ENCODE data around the gene RPS10. TPM values are rescaled to one million over a fixed set of nuclear protein-coding genes. Genes with fewer than 3 reads are reported as not detected.

Gene RPS10
- total and polyA plus RNA-seq, 2 donors (not counting 1 experiment from before 2014, with no cell fraction given) = 1,649 to 2,883 TPM

DNA sequence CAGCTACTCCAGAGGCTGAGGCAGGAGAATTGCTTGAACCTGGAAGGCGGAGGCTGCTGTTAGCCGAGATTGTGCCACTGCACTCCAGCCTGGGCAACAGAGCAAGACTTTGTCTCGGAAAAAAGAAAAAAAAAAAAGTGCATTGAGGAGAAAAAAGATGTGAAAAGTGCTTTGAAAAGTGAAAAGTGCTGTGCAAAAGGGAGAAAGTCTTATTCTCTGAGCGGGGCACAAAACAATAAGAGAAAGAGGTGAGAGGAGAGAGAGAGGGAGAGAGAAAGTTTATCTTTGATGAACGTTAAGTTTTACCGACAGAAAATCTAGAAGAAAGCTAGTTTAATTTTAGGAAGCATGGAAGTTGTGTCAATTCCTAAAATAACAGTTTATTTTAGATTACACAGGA lies 36.1 kb upstream of the RPS10 start:
- Histone ChIP-seq H3K4me2 (ENCODE audit: extremely low read depth, insufficient read depth, low read length) (peak overlapping the region; percentile 15), H2AFZ (ENCODE audit: low read length) (no peak overlapping the region), H3K9ac (ENCODE audit: insufficient read depth, low read length) (no peak overlapping the region), H3K36me3 (ENCODE audit: control insufficient read depth, insufficient read depth, low read length) (no peaks in the 10 kb centered on the region), H3K4me1 (ENCODE audit: control insufficient read depth, extremely low read depth, insufficient read depth, low read length) (peaks cover 2% of the 10 kb centered on the region), H3K27me3 (ENCODE audit: control insufficient read depth, insufficient read depth, low read length) (peaks cover 19% of the 10 kb centered on the region), H4K20me1 (ENCODE audit: control insufficient read depth, extremely low read depth, insufficient read depth, low read length) (no peaks in the 10 kb centered on the region), H3K79me2 (ENCODE audit: control insufficient read depth, insufficient read depth, low read length) (no peaks in the 10 kb centered on the region), H3K27ac (ENCODE audit: insufficient read depth, low read length) (no peak overlapping the region), H3K4me3 (replicated peaks in 1 of 4; ENCODE audit: control extremely low read depth in 1 of 4, insufficient read depth in 1 of 4, low read depth in 3 of 4, low read length in 4 of 4) (no peak overlapping the region), H3K9me3 (ENCODE audit: control insufficient read depth, insufficient read depth, low read depth, low read length) (no peaks in the 10 kb centered on the region)
- TF ChIP-seq EZH2 (IDR thresholded peaks at IDR 0.05; ENCODE audit: low read length, missing control alignments) (no peak), CTCF (conservative IDR thresholded peaks at IDR 0.05 in 1 of 2, IDR thresholded peaks at IDR 0.05 in 1 of 2; ENCODE audit: low read depth in 1 of 2, low read length in 2 of 2) (no peak)
- DNase-seq (ENCODE audit: low read depth in 2 of 2) = no peak

DNA sequence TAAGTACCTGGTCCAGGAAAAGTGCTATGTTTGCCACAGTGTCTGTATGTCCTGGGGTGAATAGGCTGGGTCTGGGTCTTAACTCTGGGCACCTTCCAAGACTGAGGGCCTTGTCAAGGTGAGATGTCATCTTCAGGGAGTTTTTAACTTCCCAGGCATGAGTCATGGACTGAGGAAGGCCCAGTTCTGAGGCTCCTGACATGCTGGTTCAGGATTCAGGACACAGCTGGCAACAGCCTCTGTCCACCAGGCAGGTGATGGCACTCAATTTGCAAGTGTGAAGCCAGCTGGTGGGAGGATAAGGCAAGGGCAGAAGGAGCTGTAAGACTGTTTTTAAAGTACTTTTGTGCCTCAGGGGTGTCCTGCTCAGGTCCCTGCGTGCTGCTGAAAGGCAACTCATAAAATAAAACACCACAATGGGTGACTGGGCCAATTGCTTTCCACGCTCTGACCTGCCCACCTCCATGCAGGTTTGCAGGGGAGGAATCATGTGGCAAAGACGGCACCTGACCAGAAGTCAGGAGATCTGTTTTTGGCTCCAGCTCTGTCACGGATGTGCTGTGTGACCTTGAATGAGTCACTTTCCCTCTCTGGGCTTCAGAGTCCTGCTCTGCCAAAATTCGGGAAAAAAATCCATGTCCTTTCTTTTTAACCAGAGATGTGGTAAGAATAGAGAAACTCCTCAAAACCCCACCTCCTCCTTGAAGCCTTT lies 35.1 kb upstream of the RPS10 start:
- Histone ChIP-seq H3K79me2 (ENCODE audit: control insufficient read depth, insufficient read depth, low read length) (no peaks in the 10 kb centered on the region), H3K4me2 (ENCODE audit: extremely low read depth, insufficient read depth, low read length) (no peak overlapping the region), H3K4me1 (ENCODE audit: control insufficient read depth, extremely low read depth, insufficient read depth, low read length) (peaks cover 2% of the 10 kb centered on the region), H3K9ac (ENCODE audit: insufficient read depth, low read length) (no peak overlapping the region), H2AFZ (ENCODE audit: low read length) (no peak overlapping the region), H3K9me3 (ENCODE audit: control insufficient read depth, insufficient read depth, low read depth, low read length) (no peaks in the 10 kb centered on the region), H3K36me3 (ENCODE audit: control insufficient read depth, insufficient read depth, low read length) (no peaks in the 10 kb centered on the region), H3K4me3 (replicated peaks in 1 of 4; ENCODE audit: control extremely low read depth in 1 of 4, insufficient read depth in 1 of 4, low read depth in 3 of 4, low read length in 4 of 4) (no peak overlapping the region), H4K20me1 (ENCODE audit: control insufficient read depth, extremely low read depth, insufficient read depth, low read length) (no peaks in the 10 kb centered on the region), H3K27ac (ENCODE audit: insufficient read depth, low read length) (no peak overlapping the region), H3K27me3 (ENCODE audit: control insufficient read depth, insufficient read depth, low read length) (peaks cover 9% of the 10 kb centered on the region)
- TF ChIP-seq CTCF (conservative IDR thresholded peaks at IDR 0.05 in 1 of 2, IDR thresholded peaks at IDR 0.05 in 1 of 2; ENCODE audit: low read depth in 1 of 2, low read length in 2 of 2) (no peak), EZH2 (IDR thresholded peaks at IDR 0.05; ENCODE audit: low read length, missing control alignments) (no peak)
- DNase-seq (ENCODE audit: low read depth in 2 of 2) = no peak

DNA sequence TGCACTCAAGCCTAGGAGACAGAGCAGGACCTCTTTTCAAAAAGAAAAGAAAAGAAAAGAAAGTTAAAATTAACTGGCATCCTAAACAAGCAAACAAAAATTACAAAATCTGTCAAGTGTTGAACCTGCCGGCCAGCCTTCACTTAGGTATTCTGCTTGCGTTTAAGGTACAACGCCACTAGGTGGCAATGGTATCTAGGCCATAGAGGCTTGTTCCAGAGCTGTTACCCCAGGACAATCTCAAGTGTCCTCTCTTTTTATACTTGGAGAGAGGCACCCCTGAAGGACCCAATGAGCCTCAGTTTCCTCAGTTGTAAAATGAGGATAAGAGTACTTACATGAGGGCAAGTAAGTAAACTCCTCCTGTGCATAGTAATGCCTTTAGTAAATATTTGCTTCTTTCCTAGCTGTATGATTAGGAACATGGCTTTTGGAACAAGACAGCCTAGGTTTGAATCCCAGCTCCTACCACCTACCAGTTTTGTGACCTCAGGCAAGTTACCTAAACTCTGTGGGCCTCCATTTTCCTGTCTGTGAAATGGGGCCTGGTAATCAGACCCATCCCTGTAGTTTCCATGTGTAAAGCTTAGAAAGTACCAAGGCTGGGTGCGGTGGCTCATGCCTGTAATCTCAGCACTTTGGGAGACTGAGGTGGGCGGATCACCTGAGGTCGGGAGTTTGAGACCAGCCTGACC lies 34.2 kb upstream of the RPS10 start:
- Histone ChIP-seq H3K27me3 (ENCODE audit: control insufficient read depth, insufficient read depth, low read length) (peaks cover 4% of the 10 kb centered on the region), H3K9me3 (ENCODE audit: control insufficient read depth, insufficient read depth, low read depth, low read length) (no peaks in the 10 kb centered on the region), H2AFZ (ENCODE audit: low read length) (no peak overlapping the region), H3K9ac (ENCODE audit: insufficient read depth, low read length) (no peak overlapping the region), H3K4me2 (ENCODE audit: extremely low read depth, insufficient read depth, low read length) (no peak overlapping the region), H3K4me3 (replicated peaks in 1 of 4; ENCODE audit: control extremely low read depth in 1 of 4, insufficient read depth in 1 of 4, low read depth in 3 of 4, low read length in 4 of 4) (no peak overlapping the region), H3K4me1 (ENCODE audit: control insufficient read depth, extremely low read depth, insufficient read depth, low read length) (peaks cover 2% of the 10 kb centered on the region), H3K79me2 (ENCODE audit: control insufficient read depth, insufficient read depth, low read length) (no peaks in the 10 kb centered on the region), H3K27ac (ENCODE audit: insufficient read depth, low read length) (no peak overlapping the region), H4K20me1 (ENCODE audit: control insufficient read depth, extremely low read depth, insufficient read depth, low read length) (no peaks in the 10 kb centered on the region), H3K36me3 (ENCODE audit: control insufficient read depth, insufficient read depth, low read length) (no peaks in the 10 kb centered on the region)
- peak; percentile 55 to 79 for TF ChIP-seq CTCF (conservative IDR thresholded peaks at IDR 0.05 in 1 of 2, IDR thresholded peaks at IDR 0.05 in 1 of 2; ENCODE audit: low read depth in 1 of 2, low read length in 2 of 2)
- TF ChIP-seq EZH2 (IDR thresholded peaks at IDR 0.05; ENCODE audit: low read length, missing control alignments) = no peak
- DNase-seq (ENCODE audit: low read depth in 2 of 2) = peak; percentile 33 to 67

Measured in fibroblast of lung (primary cell).